GM12878 (cell line): ENCODE results near the gene ATG101. TPM values are rescaled to one million over a fixed set of nuclear protein-coding genes. Genes with fewer than 3 reads are reported as not detected.

Source experiments
- ATAC-seq: fragments of 200-7000 bp; cut with Tn5 transposase; 3 replicates; pipeline ENCODE4 v1.9.1; 2020; ENCODE audit warnings: mild to moderate bottlenecking, moderate library complexity
- BruUV-seq: library from RNA; stranded (reverse); fragments of 400-500 nt; replicated peaks from 2 replicates; lab custom pipeline; 2021; lab: Mats Ljungman, UMichigan
- CTCF ChIA-PET: fragments of 300-600 bp; sonication (Branson Sonifier 250); formaldehyde crosslinking; extraction: SDS; loops from one replicate; lab custom pipeline; 2021; ENCODE audit warnings: inconsistent platforms; lab: Yijun Ruan, JAX
- POLR2A ChIA-PET: fragments of 350-600 bp; formaldehyde crosslinking; extraction: SDS; loops from one replicate; lab custom pipeline; 2021; ENCODE audit warnings: inconsistent platforms; lab: Charles Lee
- RAD21 ChIA-PET: fragments of 300-600 bp; sonication (Branson Sonifier 250); formaldehyde crosslinking; loops from one replicate; lab custom pipeline; 2023; ENCODE audit warnings: antibody characterized with exemption; ENCODE audit not compliant: unreplicated experiment; lab: Charles Lee
- SMC1A ChIA-PET: fragments of 300-600 bp; sonication (Branson Sonifier 250); formaldehyde crosslinking; loops from one replicate; lab custom pipeline; 2023; ENCODE audit not compliant: unreplicated experiment, uncharacterized antibody; lab: Charles Lee
- DNase-seq: peaks from one replicate; pipeline ENCODE4 v3.0.0-alpha.2; 2011; ENCODE audit warnings: low read depth, low spot score
- FAIRE-seq: peaks from 3 replicates; lab custom pipeline; 2011; peaks lifted over from hg19 to GRCh38; lab: Jason Lieb, UNC
- H2AFZ ChIP-seq: 2 replicates; pipeline ENCODE4 v1.6.0; 2011; ENCODE audit warnings: low read depth, low read length, control low read depth; ENCODE audit not compliant: control insufficient read depth
- H3K27ac ChIP-seq: 2 replicates; pipeline ENCODE4 v1.5.1; 2011; ENCODE audit warnings: control low read depth; ENCODE audit not compliant: control insufficient read depth, insufficient read depth
- H3K27me3 ChIP-seq, 2 experiments: replicated peaks in 1 of 2; 2 replicates each; pipeline versions ENCODE4 v1.6.0 to v1.6.1; 2011; ENCODE audit warnings: low read length in 1 of 2; ENCODE audit not compliant: control insufficient read depth in 2 of 2, insufficient read depth in 2 of 2
- H3K36me3 ChIP-seq, 2 experiments: 2 replicates each; pipeline ENCODE4 v1.5.1; 2011; ENCODE audit warnings: low read length in 1 of 2; ENCODE audit not compliant: control insufficient read depth in 2 of 2, insufficient read depth in 2 of 2
- H3K4me1 ChIP-seq: 2 replicates; pipeline ENCODE4 v1.6.1; 2011; ENCODE audit warnings: mild to moderate bottlenecking, low read length, moderate library complexity, mixed read lengths; ENCODE audit not compliant: control insufficient read depth, insufficient read depth
- H3K4me2 ChIP-seq: 2 replicates; pipeline ENCODE4 v1.6.0; 2011; ENCODE audit warnings: control low read depth; ENCODE audit not compliant: control insufficient read depth, insufficient read depth
- H3K4me3 ChIP-seq: fragments of 200-600 bp; sonication (generic); 2 replicates; pipeline ENCODE4 v1.5.1; 2016
- H3K79me2 ChIP-seq: 2 replicates; pipeline ENCODE4 v1.6.0; 2011; ENCODE audit warnings: low read length; ENCODE audit not compliant: control insufficient read depth, insufficient read depth
- H3K9ac ChIP-seq: 2 replicates; pipeline ENCODE4 v1.8.0; 2011; ENCODE audit warnings: low read length, control low read depth, mixed read lengths; ENCODE audit not compliant: control insufficient read depth, insufficient read depth
- H3K9me3 ChIP-seq: replicated peaks from 3 replicates; pipeline ENCODE4 v1.5.1; 2011; ENCODE audit warnings: mild to moderate bottlenecking, low read length; ENCODE audit not compliant: control insufficient read depth, insufficient read depth
- H4K20me1 ChIP-seq: 2 replicates; pipeline ENCODE4 v1.6.0; 2011; ENCODE audit not compliant: control insufficient read depth, insufficient read depth
- BCL11A ChIP-seq: IDR thresholded peaks from 2 replicates; pipeline ENCODE4 v1.6.1; 2011; ENCODE audit warnings: low read depth, low read length
- BHLHE40 ChIP-seq, 2 experiments: fragments of 450-650 bp in 1 of 2; IDR thresholded peaks; 2 replicates each; pipeline ENCODE4 v1.6.1; 2011 to 2017; ENCODE audit warnings: low read depth in 2 of 2, borderline replicate concordance in 1 of 2, improper control_type of control experiment in 1 of 2, low read length in 1 of 2, mild to moderate bottlenecking in 1 of 2
- DPF2 ChIP-seq: fragments of 450-650 bp; IDR thresholded peaks from 2 replicates; pipeline ENCODE4 v1.6.1; 2017; ENCODE audit warnings: mild to moderate bottlenecking
- IKZF1 ChIP-seq: fragments of 450-650 bp; conservative IDR thresholded peaks from 2 replicates; pipeline ENCODE4 v1.6.1; 2017; ENCODE audit warnings: antibody characterized with exemption, mild to moderate bottlenecking
- IKZF2 ChIP-seq, 2 experiments: fragments of 450-650 bp; IDR thresholded peaks; 2 replicates each; pipeline ENCODE4 v1.6.1; 2017; ENCODE audit warnings: mild to moderate bottlenecking in 2 of 2, moderate library complexity in 2 of 2
- IRF5 ChIP-seq: fragments of 450-650 bp; IDR thresholded peaks from 2 replicates; pipeline ENCODE4 v1.6.1; 2017; ENCODE audit warnings: borderline replicate concordance
- JUNB ChIP-seq: IDR thresholded peaks from 2 replicates; pipeline ENCODE4 v1.6.1; 2016; ENCODE audit warnings: antibody characterized with exemption, mild to moderate bottlenecking
- MAX ChIP-seq: IDR thresholded peaks from 2 replicates; pipeline ENCODE4 v1.6.1; 2012; ENCODE audit warnings: low read depth, low read length, improper control_type of control experiment
- SMAD1 ChIP-seq: fragments of 450-650 bp; IDR thresholded peaks from 2 replicates; pipeline ENCODE4 v1.6.1; 2018; ENCODE audit warnings: mild to moderate bottlenecking, low read depth; ENCODE audit not compliant: partially characterized antibody
- SPI1 ChIP-seq: IDR thresholded peaks from 2 replicates; pipeline ENCODE4 v1.6.1; 2011; ENCODE audit warnings: low read depth, mild to moderate bottlenecking, low read length, moderate library complexity, borderline replicate concordance; ENCODE audit not compliant: insufficient read depth
- SUPT20H ChIP-seq: IDR thresholded peaks from 2 replicates; pipeline ENCODE4 v1.6.1; 2011; ENCODE audit warnings: low read depth, mild to moderate bottlenecking, low read length, moderate library complexity, borderline replicate concordance; ENCODE audit not compliant: control insufficient read depth
- WGBS: methylation state at CpG from one replicate; pipeline ENCODE4 v1.1.6; 2016; ENCODE audit warnings: low lambda C conversion rate; ENCODE audit not compliant: insufficient replicate concordance, insufficient coverage; ENCODE audit errors: missing lambda C conversion rate; 5-methylcytosine and 5-hydroxymethylcytosine counted together
- in situ Hi-C: fragments of 300-500 bp; cut with MboI; formaldehyde crosslinking; loops from 9 replicates; pipeline ENCODE4 v1.14.3; 2018; ENCODE audit warnings: mixed read lengths
- intact Hi-C: fragments of 100-400 bp; cut with micrococcal nuclease; formaldehyde crosslinking; loops from one replicate; pipeline ENCODE4 v1.14.2; 2022; ENCODE audit not compliant: unreplicated experiment
- polyA plus RNA-seq, 11 experiments: library from polyadenylated mRNA; depleted of rRNA in 4 of 11; unstranded in 6 of 11; stranded (reverse) in 5 of 11; fragments of >200 nt; fragmentation: Nextera tagmentation in 4 of 11; fragmentation: Illumina TruSeq in 1 of 11; extraction: Ambion mirVana in 4 of 11; extraction: Trizol in 1 of 11; gene quantifications; 1 replicate in 1 of 11; 2 replicates in 10 of 11; pipeline versions ENCODE4 v1.2.1 to v1.2.3, GENCODE V29; 2011 to 2016; ENCODE audit warnings: inconsistent platforms in 2 of 11, missing spikeins in 2 of 11, low read depth in 1 of 11
- total RNA-seq, 4 experiments: library from RNA; depleted of rRNA in 3 of 4; stranded (reverse); fragments of >200 nt in 3 of 4; fragmentation: Illumina TruSeq in 1 of 4; extraction: Trizol in 1 of 4; gene quantifications; 2 replicates each; pipeline versions ENCODE4 v1.2.1 to v1.2.3, GENCODE V29; 2013 to 2021

The ATG101 gene
- total and polyA plus RNA-seq, 10 of the 15 experiments (the other 5 are each of a cell fraction or from before 2014, with no cell fraction given), result 2.7 to 49.8 (median 35.3) TPM

GRCh38 chr12:52027085-52027843 lies 42.5 kb upstream of the ATG101 start:
- BruUV-seq, result no TSS peak
- peaks cover 15% of the 10 kb centered on the region for H3K4me1 ChIP-seq
- no peaks in the 10 kb centered on the region for H3K79me2 ChIP-seq
- WGBS, result 32% methylated on average over 12 of the region's 12 CpGs
- no peaks in the 10 kb centered on the region for H3K9me3 ChIP-seq
- FAIRE-seq (no peak), ATAC-seq (no peak), DNase-seq (no peak)
- no peak overlapping the region for H3K4me3 ChIP-seq
- H3K9ac ChIP-seq, result no peak overlapping the region
- in situ Hi-C loops (loop anchor here (5.0 kb wide), 2 partner anchors 55 to 95 kb away; no protein-coding TSS in a partner anchor), intact Hi-C loops (no loop called here)
- SMC1A ChIA-PET, result interaction anchor here (0.8 to 13.7 kb wide), 13 partner anchors 9 to 94 kb away, joined by 3 to 322 read pairs (median 21); partner anchors contain the start of gene NR4A1
- RAD21 ChIA-PET, result interaction anchor here (0.5 to 9.0 kb wide), 9 partner anchors 21 to 96 kb away, joined by 3 to 151 read pairs (median 86); partner anchors contain the start of genes ATG101 and TAMALIN
- H4K20me1 ChIP-seq, result no peaks in the 10 kb centered on the region
- POLR2A ChIA-PET, result interaction anchor here (0.6 to 2.9 kb wide), 7 partner anchors 22 to 96 kb away, joined by 3 to 12 read pairs (median 3); partner anchors contain the start of gene ATG101
- 0 out of 2 replicates have a peak, but pooled peaks have one; percentile 27 for TF ChIP-seq IKZF1
- TF ChIP-seq SMAD1, result no peak
- no peak for TF ChIP-seq MAX
- TF ChIP-seq JUNB, result no peak
- peak; percentile 73 for TF ChIP-seq SPI1
- TF ChIP-seq IRF5, result no peak
- TF ChIP-seq IKZF2 (IDR thresholded peaks at IDR 0.05), result 0 out of 4 replicates have a peak, but pooled peaks of 1 of the 2 experiments have one; percentile 14
- peak in 1 of 2 experiments; percentile 63; a peak in 2 of 4 replicates for TF ChIP-seq BHLHE40 (IDR thresholded peaks at IDR 0.05; ENCODE audit: borderline replicate concordance in 1 of 2, low read depth in 2 of 2, low read length in 1 of 2)
- no peak for TF ChIP-seq SUPT20H
- TF ChIP-seq BCL11A, result no peak
- 0 out of 2 replicates have a peak, but pooled peaks have one; percentile 30 for TF ChIP-seq DPF2
- H3K36me3 ChIP-seq, result no peaks in the 10 kb centered on the region
- no peak overlapping the region for H2AFZ ChIP-seq
- CTCF ChIA-PET, result interaction anchor here (1.0 to 15.6 kb wide), 14 partner anchors 13 to 217 kb away, joined by 3 to 622 read pairs (median 54); partner anchors contain the start of genes ATG101, NR4A1, SMIM41 and TAMALIN
- H3K4me2 ChIP-seq, result no peak overlapping the region
- peaks cover 0 to 6% of the 10 kb centered on the region in 2 experiments; a peak in 1 of 4 replicates for H3K27me3 ChIP-seq
- H3K27ac ChIP-seq, result no peak overlapping the region
